ENCODE data around the gene MXD3. TPM values are rescaled to one million over a fixed set of nuclear protein-coding genes. Genes with fewer than 3 reads are reported as not detected.
A peak's percentile ranks its signal among the peaks of the same experiment; 100 is the strongest.

MXD3 gene
- total RNA-seq, 1 donor from 2014 or later = 20.6 TPM

DNA sequence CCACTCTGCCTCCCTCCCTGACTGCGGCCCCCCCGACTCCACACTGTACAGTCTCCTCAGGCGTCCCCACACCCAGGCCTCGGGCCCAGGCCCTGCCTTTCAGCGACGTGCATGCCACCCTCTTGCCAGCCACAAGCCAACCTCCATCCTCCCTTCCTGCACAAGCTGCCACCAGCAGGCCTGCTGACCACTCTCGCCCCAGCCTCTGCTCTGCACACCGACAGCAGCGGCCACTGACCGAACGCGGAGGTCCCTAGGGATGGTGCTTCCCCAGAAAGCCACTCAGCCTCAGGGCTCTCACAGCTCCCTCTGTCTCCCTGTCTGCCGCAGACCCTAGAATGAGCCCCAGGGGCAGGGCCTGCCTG is 21.2 kb upstream of the MXD3 start:
- no peak for DNase-seq (ENCODE audit: low spot score, unreplicated experiment)
- no peaks in the 10 kb centered on the region for H3K27me3 Mint-ChIP-seq

DNA sequence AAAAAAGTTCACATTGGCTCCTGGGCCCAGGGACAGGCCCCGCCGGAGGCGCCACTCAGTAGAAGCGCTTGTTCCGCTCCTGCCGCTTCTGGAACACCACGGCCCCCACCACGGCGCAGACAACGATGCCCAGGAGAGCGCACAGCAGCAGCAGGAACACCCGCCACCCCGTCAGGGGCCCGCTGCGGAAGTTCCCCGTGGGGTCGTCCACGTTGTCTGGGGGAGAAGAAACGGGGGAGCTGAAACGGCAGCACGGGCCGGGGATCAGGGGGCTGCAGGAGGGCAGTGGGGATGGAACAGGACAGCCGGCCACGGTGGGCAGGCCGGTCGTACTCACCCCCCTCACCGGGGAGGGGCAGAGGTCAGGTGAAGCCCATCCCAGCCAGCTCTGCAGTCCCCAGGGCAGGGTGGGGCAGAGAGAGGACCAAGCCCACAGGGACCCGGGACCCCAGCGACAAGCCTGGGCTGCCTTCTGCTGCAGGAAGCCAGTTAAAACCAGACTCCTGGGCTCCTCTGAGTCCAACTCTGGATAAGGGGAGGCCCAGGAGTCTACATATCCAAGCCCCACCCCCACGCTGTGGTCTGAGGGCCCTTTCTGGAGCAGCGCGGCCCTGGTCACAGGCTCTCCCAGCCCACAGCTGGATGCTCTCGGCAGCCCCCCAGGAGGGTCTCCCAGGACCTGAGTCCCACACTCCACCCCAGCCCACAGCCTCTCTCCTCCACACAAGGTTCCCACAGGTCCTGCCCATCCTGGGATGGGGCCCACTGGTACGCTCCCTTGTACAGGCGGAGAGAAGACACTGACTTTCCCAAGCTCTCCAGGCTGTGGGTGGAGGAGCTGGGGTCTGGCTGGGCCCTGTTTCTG is 20.6 kb upstream of the MXD3 start:
- no peaks in the 10 kb centered on the region for H3K9me3 Mint-ChIP-seq (ENCODE audit: low read depth)
- H3K27me3 Mint-ChIP-seq = no peaks in the 10 kb centered on the region
- H3K27ac Mint-ChIP-seq = no peak overlapping the region
- TF ChIP-seq, protein P1, sequence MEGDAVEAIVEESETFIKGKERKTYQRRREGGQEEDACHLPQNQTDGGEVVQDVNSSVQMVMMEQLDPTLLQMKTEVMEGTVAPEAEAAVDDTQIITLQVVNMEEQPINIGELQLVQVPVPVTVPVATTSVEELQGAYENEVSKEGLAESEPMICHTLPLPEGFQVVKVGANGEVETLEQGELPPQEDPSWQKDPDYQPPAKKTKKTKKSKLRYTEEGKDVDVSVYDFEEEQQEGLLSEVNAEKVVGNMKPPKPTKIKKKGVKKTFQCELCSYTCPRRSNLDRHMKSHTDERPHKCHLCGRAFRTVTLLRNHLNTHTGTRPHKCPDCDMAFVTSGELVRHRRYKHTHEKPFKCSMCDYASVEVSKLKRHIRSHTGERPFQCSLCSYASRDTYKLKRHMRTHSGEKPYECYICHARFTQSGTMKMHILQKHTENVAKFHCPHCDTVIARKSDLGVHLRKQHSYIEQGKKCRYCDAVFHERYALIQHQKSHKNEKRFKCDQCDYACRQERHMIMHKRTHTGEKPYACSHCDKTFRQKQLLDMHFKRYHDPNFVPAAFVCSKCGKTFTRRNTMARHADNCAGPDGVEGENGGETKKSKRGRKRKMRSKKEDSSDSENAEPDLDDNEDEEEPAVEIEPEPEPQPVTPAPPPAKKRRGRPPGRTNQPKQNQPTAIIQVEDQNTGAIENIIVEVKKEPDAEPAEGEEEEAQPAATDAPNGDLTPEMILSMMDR (IDR thresholded peaks at IDR 0.05; ENCODE audit: unreplicated experiment) = no peak
- H3K4me3 Mint-ChIP-seq (ENCODE audit: low read depth) = no peak overlapping the region
- DNase-seq (ENCODE audit: low spot score, unreplicated experiment) = no peak
- H3K4me1 Mint-ChIP-seq (ENCODE audit: low read depth) = peaks cover 3% of the 10 kb centered on the region
- H3K36me3 Mint-ChIP-seq (ENCODE audit: insufficient read depth) = peaks cover 36% of the 10 kb centered on the region

More for the DNA sequence above, 21.2 kb upstream of the MXD3 start:
- Mint-ChIP-seq H3K4me3 (ENCODE audit: low read depth) (no peak overlapping the region), H3K27ac (no peak overlapping the region), H3K4me1 (ENCODE audit: low read depth) (peaks cover 2% of the 10 kb centered on the region), H3K36me3 (ENCODE audit: insufficient read depth) (peaks cover 37% of the 10 kb centered on the region), H3K9me3 (ENCODE audit: low read depth) (no peaks in the 10 kb centered on the region)
- TF ChIP-seq, protein P1 (IDR thresholded peaks at IDR 0.05; ENCODE audit: unreplicated experiment) = no peak

DNA sequence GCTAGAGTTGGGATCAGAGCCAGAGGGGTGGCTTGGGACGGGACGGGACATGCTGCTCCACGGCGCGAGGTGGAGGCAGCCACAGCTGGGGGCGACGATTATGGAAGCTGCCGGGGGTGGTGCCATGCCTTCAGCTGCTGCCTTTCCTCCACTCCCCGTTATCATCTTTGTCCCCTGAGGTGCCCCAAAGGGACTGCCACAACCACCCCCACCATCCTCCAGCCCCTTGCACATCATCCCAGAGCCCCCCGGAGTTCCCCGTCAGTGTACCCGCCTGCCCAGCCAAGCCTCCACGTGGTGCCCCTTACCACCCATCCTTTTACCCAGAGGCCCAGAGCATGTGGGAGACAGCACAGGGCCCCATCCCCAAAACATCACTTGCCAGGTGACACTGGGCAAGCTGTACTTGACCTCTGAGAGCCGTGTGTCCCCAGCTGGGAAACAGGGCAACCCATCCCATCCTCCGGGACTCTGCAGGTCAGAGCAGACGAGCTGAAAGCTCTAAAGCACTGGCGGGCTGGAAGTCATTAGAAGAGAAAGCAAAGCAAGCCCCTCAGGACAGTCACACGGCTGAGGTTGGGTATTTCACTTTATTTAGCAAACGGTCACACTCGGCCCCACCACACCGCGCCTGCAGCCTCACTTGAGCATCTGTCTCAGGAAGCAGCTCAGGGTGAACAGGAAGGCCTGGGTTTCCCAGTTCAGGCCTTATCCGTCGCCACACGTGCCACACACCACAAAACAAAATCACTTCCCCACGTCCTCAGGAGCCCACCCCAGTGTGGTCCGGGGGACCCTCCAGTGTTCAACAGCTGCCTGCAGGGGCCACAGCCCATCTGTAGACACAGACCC is 19.5 kb upstream of the MXD3 start:
- H3K27me3 Mint-ChIP-seq = no peaks in the 10 kb centered on the region
- TF ChIP-seq, protein P1 (IDR thresholded peaks at IDR 0.05; ENCODE audit: unreplicated experiment) = no peak
- H3K9me3 Mint-ChIP-seq (ENCODE audit: low read depth) = no peaks in the 10 kb centered on the region
- H3K4me3 Mint-ChIP-seq (ENCODE audit: low read depth) = no peak overlapping the region
- H3K36me3 Mint-ChIP-seq (ENCODE audit: insufficient read depth) = peaks cover 33% of the 10 kb centered on the region
- H3K27ac Mint-ChIP-seq = peak overlapping the region; percentile 34
- DNase-seq (ENCODE audit: low spot score, unreplicated experiment) = no peak
- peaks cover 7% of the 10 kb centered on the region for H3K4me1 Mint-ChIP-seq (ENCODE audit: low read depth)

DNA sequence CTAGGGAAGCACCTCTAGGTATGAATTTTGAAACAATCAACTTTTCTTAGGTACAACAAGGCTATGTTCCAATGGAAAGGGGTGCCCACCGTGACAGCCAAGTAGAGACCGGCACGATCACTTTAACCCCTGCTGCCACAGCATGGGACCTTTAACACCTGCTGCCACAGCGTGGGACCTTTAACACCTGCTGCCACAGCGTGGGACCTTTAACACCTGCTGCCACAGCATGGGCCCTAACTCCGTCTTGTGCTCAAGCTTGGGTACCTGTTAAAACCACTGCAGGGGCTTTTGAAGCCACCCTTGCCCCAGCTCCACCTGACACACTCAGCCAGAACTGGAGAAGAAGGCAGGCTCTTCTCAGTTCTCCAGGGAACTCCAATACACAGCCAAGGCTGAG is 18.2 kb upstream of the MXD3 start:
- Mint-ChIP-seq H3K27me3 (no peaks in the 10 kb centered on the region), H3K27ac (peak overlapping the region; percentile 59), H3K36me3 (ENCODE audit: insufficient read depth) (peaks cover 27% of the 10 kb centered on the region), H3K4me1 (ENCODE audit: low read depth) (peaks cover 19% of the 10 kb centered on the region), H3K9me3 (ENCODE audit: low read depth) (no peaks in the 10 kb centered on the region), H3K4me3 (ENCODE audit: low read depth) (no peak overlapping the region)
- TF ChIP-seq, protein P1 (IDR thresholded peaks at IDR 0.05; ENCODE audit: unreplicated experiment) = no peak
- DNase-seq (ENCODE audit: low spot score, unreplicated experiment) = no peak

DNA sequence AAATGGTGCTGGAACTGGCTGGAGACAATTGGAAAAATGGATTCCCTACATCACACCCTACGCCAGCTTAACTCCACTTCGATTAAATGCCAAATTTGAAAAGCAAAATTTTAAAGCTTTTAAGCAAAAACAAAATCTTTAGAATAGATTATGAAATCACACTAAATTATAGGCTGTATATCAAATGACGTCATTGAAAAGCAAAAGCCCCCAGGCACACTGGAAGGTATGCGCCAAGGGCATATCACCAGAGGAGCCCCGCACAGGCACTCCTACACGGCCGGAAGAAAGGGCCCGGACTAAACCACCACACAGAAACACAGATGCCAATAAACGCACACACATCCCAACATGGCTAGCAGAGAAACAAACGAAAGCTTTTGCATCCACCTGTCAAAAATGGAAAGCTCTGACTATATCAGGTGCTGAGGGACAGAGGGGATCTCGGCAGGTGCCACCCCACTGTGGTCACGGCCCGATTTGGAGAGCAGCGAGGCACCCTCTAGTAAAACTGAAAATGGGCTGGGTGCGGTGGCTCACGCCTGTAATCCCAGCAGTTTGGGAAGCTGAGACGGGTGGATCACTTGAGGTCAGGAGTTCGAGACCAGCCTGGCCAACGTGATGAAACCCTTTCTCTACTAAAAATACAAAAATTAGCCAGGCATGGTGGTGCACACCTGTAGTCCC is 17.0 kb upstream of the MXD3 start:
- Mint-ChIP-seq H3K4me3 (ENCODE audit: low read depth) (no peak overlapping the region), H3K27me3 (no peaks in the 10 kb centered on the region), H3K4me1 (ENCODE audit: low read depth) (peaks cover 22% of the 10 kb centered on the region), H3K36me3 (ENCODE audit: insufficient read depth) (peaks cover 20% of the 10 kb centered on the region), H3K27ac (no peak overlapping the region), H3K9me3 (ENCODE audit: low read depth) (no peaks in the 10 kb centered on the region)
- no peak for DNase-seq (ENCODE audit: low spot score, unreplicated experiment)
- TF ChIP-seq, protein P1 (IDR thresholded peaks at IDR 0.05; ENCODE audit: unreplicated experiment) = no peak

All from progenitor cell of endocrine pancreas (in vitro differentiated cells).